ELR (cell line): ENCODE data around the gene PRCC.
"Not testable (repeated sequence)": the region's sequence is repeated elsewhere in the genome, so short reads cannot be mapped to it uniquely, and the experiment has no call there.

Experiments used
- DNase-seq: peaks from one replicate; pipeline ENCODE4 v3.0.0-alpha.2; 2015; ENCODE audit warnings: low read depth

The PRCC gene

DNA sequence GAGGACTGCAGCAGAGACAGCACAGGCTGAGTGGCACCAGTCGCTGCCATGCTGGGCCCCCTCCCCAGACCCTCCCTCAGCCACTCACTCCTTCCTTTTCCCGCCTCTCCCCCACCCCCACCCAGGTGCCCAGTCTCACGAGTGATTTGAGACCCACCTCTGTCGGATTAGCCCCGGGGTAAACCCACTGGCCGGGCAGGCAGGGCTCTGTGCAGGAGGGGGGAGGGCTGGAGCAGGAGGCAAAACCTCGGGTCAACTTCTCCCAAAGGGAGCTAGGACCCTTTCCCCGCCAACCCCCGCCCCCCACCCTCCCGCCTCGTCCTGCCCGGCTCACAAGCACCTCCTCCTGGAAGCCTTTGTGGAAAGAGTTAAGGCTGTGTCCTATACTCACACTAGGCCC is 23.0 kb upstream of the PRCC start:
- DNase-seq, result no peak

DNA sequence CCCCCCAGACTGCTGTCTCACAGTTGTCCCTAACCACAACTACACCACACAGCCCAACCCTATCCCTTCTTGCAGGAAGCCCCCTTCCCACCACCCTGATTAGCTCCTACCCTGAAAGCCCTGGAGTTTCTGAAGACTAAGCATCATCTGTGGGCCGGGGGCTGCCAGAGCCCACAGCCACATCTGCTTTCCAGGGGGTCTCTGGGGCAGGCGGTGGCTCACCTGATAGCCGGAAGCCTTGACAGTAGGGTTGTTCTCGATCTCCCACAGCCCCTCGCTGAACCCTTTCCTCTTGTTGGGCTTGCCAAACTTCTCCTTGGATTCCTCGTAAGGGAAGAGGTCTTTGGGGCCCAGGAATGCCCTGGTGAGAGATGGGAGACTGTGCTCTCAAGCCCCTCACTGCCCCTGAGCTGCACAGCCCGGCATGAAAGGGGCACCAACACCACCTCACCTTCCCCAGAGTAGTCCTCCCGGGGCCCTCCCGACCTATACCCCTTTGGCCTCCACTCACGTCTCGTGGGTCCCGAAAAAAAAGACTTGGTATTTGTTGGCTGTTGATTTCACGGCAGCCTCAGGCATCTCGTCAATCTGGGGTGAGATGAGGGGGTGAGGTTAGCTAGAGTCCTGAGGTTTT is 22.4 kb upstream of the PRCC start:
- DNase-seq, result no peak

DNA sequence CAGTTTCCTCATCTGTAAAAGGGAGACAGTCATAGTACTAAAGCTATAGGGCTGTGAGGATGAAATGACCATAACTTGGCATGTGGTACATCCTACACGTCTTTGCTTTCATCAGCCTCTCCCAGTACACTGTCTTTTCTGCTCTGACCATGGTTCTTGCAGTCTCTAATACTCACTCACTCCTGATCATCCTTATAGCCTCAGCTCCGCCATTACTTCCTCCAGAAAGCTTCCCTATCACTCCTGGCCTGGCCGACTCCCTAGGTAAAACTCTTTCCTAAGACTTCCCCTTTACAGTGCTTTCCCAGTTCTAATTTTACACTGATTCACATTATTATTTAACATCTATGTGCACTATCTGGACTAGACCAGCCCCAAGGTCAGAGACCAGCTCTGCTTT is 21.5 kb upstream of the PRCC start:
- no peak for DNase-seq

- no peak for DNase-seq
Observed at GRCh38 chr1:156746406-156746727, 21.0 kb upstream of the PRCC start.

- peak; percentile 96 for DNase-seq
Observed at GRCh38 chr1:156746728-156747631, 20.4 kb upstream of the PRCC start.

- DNase-seq, result peak; percentile 80
Observed at GRCh38 chr1:156747742-156748669, 19.3 kb upstream of the PRCC start.

GRCh38 chr1:156748670-156749418 is 18.5 kb upstream of the PRCC start:
- DNase-seq, result peak; percentile 80

GRCh38 chr1:156749419-156750118 is 17.8 kb upstream of the PRCC start:
- DNase-seq, result peak; percentile 36

DNA sequence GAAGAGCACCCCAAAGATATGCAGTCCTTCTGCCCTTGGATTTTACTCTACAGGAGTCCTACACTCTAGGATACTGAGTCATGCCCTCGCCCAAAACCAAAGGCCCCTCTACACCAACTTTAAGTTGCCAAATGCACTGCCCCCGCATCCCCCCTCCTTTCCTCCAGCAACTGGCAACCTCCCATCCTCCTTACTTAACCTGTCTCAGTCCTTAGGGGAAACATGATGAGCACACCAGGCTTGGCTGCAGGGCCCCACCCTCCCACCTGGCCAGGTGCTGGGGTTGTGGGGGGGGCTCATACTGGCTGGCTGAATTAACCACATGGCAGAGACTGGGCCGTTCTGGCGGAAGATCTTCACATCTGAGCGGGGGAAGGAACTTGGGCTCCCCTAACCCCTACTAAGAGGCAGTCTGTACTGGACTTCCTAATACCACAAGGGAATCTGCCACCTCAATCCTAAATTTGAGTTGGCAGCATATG is 17.1 kb upstream of the PRCC start:
- DNase-seq, result peak; percentile 61

- peak; percentile 60 for DNase-seq
Observed at GRCh38 chr1:156750711-156751450, 16.5 kb upstream of the PRCC start.

DNA sequence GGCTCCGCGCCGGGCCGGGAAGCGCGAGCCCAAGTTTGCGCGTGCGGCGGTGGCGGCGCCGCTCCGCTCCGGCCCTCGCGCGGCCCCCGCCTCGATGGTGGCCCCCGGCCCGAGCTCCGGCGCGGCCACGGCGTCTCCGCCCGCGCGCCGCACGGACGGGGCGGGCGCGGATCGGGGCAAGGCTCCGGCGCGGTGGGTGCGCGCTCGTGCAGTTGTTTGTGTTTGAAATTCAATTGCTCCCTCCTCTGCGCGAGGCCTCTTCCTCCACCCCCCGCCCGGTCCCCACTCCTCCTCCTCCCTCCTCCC is 15.9 kb upstream of the PRCC start, which contains the start of gene HDGF:
TSS of gene HDGF (minus strand) at position 225 of the 306 bp plus-strand sequence. CDS start 246 bp downstream, outside the sequence.
- DNase-seq, result no peak

DNA sequence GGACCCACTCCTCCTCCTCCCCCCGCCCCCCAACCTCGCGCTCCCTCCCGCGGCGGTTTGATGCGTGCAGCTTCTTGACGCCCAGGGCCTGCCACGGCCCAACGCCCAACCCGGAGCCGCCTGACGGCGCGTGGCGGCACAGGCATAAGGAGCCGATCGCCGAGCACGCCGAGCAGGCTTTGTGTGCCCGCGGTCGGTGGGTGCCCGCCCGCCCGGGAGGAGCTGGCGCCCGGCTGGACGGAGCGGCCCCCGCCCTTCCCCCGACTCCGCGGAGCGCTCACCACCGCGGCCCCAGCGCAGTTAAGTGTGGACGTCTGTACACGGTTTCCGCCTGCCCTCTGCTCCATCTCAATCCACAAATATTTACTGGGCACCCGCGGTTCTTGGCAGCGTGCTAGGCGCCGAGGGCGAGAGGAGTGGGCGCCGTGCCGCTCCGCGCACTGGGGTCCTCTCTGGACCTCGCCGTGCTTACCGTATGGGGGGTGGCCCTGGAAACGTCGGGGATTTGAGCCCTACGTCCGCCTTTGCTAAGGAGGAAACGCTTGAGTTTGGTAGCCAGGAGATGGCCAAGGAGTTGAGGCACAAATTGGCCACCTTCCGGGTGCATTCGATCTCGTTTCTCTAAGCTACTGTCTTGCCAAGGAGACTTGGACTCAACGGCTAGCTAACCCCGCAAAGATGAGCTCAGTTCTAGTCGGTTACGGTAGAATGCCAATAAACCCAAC is 15.4 kb upstream of the PRCC start:
- peak; percentile 96 for DNase-seq

- DNase-seq, result no peak
Observed at GRCh38 chr1:156752843-156753482, 14.4 kb upstream of the PRCC start.

GRCh38 chr1:156754219-156754618 is 13.1 kb upstream of the PRCC start:
- DNase-seq, result no peak

GRCh38 chr1:156755527-156755950 is 11.8 kb upstream of the PRCC start:
- no peak for DNase-seq

GRCh38 chr1:156756355-156756754 is 11.0 kb upstream of the PRCC start:
- DNase-seq, result no peak

DNA sequence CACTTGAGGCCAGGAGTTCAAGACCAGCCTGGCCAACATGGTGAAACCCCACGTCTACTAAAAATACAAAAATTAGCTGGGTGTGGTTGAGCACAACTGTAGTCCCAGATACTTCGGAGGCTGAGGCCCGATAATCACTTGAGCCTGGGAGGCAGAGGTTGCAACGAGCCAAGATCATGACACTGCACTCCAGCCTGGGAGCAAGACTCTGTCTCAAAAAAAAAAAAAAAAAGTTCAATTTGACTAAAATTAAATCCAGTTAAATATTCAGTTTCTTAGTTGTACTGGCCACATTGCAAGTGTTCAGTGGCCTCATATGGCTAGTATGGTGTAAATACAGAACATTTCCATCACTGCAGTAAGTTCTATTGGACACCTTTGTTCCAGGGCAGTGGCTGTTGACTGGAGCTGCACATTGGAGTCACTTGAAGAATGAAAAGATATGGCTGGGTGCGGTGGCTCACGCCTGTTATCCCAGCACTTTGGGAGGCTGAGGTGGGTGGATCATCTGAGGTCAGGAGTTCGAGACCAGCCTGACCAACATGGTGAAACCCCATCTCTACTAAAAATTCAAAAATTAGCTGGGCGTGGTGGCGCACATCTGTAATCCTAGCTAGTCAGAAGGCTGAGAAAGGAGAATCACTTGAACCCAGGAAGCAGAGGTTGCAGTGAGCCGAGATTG is 9.6 kb upstream of the PRCC start:
- not testable (repeated sequence) for DNase-seq

DNA sequence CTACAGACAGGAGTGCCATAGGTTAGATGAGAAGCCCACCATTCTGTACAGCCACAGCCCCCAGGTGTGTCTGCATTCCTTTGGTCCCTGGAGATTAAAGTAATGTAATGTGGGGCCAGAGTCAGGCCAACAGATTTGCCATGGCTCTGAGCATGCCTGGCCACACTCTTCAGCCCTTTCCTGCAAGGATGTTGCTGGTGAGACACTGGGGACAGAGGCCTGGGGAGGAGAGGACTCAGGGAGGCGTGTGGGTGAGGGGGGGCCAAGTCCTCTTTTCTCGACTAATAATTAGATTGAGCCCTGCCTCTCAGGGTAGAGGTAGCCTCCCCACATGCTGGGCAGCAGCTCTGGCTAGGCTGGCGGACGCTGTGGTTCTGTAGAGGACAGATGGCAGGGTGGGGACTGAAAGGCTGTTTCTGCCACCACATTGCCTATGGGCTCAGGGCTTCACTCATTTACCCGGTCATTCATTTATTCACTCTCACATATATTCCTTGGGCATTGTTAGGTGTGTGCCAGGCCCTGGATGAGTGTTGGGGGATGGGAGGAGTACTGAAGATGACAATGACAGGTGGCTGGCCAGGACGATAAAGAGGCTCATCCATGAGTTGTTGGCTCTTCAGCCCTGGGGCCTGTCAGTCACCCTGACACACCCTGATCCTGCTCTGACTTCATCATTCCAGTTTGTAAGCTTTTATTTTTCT is 7.1 kb upstream of the PRCC start:
- DNase-seq, result no peak
